SK-N-SH treated with all-trans-retinoic acid at 6 μM for 48 hours (cell line): ENCODE data around the gene GRAMD2B.
"Not testable (repeated sequence)": the region's sequence is repeated elsewhere in the genome, so short reads cannot be mapped to it uniquely, and the experiment has no call there.

Experiments used
- ATAC-seq: fragments of 200-7000 bp; cut with Tn5 transposase; 3 replicates; pipeline ENCODE4 v1.9.1; 2020; ENCODE audit warnings: mild to moderate bottlenecking, moderate library complexity
- ARNTL ChIP-seq: fragments of 450-650 bp; formaldehyde crosslinking; IDR thresholded peaks from 2 replicates; pipeline ENCODE4 v1.5.0; 2020; ENCODE audit warnings: low read depth, mild to moderate bottlenecking, moderate library complexity, borderline replicate concordance
- BACH2 ChIP-seq: fragments of 250-450 bp; sonication (Bioruptor Pico); IDR thresholded peaks from 2 replicates; pipeline ENCODE4 v1.9.0; 2021; ENCODE audit warnings: mild to moderate bottlenecking, borderline replicate concordance
- CSDC2 ChIP-seq: fragments of 250-450 bp; sonication (Bioruptor Pico); IDR thresholded peaks from 2 replicates; pipeline ENCODE4 v1.5.0; 2020; ENCODE audit warnings: mild to moderate bottlenecking, moderate library complexity
- CSRNP3 ChIP-seq: fragments of 250-450 bp; sonication (Bioruptor Pico); IDR thresholded peaks from 2 replicates; pipeline ENCODE4 v1.5.1; 2021; ENCODE audit warnings: mild to moderate bottlenecking, moderate library complexity
- ESRRG ChIP-seq: fragments of 250-450 bp; sonication (Bioruptor Pico); IDR thresholded peaks from 2 replicates; pipeline ENCODE4 v1.6.1; 2021; ENCODE audit warnings: mild to moderate bottlenecking
- GLIS3 ChIP-seq: fragments of 250-450 bp; sonication (Bioruptor Pico); IDR thresholded peaks from 2 replicates; pipeline ENCODE4 v1.5.0; 2020; ENCODE audit warnings: mild to moderate bottlenecking, moderate library complexity
- ISL1 ChIP-seq: fragments of 250-450 bp; sonication (Bioruptor Pico); IDR thresholded peaks from 2 replicates; pipeline ENCODE4 v2.1.2; 2022; ENCODE audit warnings: mild to moderate bottlenecking, moderate library complexity
- OSR1 ChIP-seq: fragments of 250-450 bp; sonication (Bioruptor Pico); IDR thresholded peaks from 2 replicates; pipeline ENCODE4 v1.8.0; 2022; ENCODE audit warnings: moderate library complexity, mild to moderate bottlenecking, inconsistent platforms
- PATZ1 ChIP-seq: fragments of 250-450 bp; sonication (Bioruptor Pico); IDR thresholded peaks from 2 replicates; pipeline ENCODE4 v1.8.0; 2020; ENCODE audit warnings: mild to moderate bottlenecking, moderate library complexity, borderline replicate concordance
- PPARA ChIP-seq: fragments of 250-450 bp; sonication (Bioruptor Pico); IDR thresholded peaks from 2 replicates; pipeline ENCODE4 v1.5.0; 2020; ENCODE audit warnings: mild to moderate bottlenecking, borderline replicate concordance
- RARB ChIP-seq: fragments of 250-450 bp; sonication (Bioruptor Pico); IDR thresholded peaks from 2 replicates; pipeline ENCODE4 v1.8.0; 2021; ENCODE audit warnings: mild to moderate bottlenecking, moderate library complexity
- SNAI2 ChIP-seq: fragments of 250-450 bp; sonication (Bioruptor Pico); IDR thresholded peaks from 2 replicates; pipeline ENCODE4 v1.5.0; 2020; ENCODE audit warnings: mild to moderate bottlenecking, moderate library complexity
- TCF4 ChIP-seq: fragments of 250-450 bp; sonication (Bioruptor Pico); IDR thresholded peaks from 2 replicates; pipeline ENCODE4 v1.8.0; 2021; ENCODE audit warnings: mild to moderate bottlenecking, moderate library complexity, borderline replicate concordance
- TOX ChIP-seq: fragments of 250-450 bp; sonication (Bioruptor Pico); IDR thresholded peaks from 2 replicates; pipeline ENCODE4 v1.8.0; 2021; ENCODE audit warnings: mild to moderate bottlenecking, moderate library complexity, borderline replicate concordance
- ZC3H10 ChIP-seq: fragments of 250-450 bp; sonication (Bioruptor Pico); IDR thresholded peaks from 2 replicates; pipeline ENCODE4 v1.5.1; 2021; ENCODE audit warnings: mild to moderate bottlenecking, moderate library complexity
- ZFP3 ChIP-seq: fragments of 250-450 bp; sonication (Bioruptor Pico); IDR thresholded peaks from 2 replicates; pipeline ENCODE4 v1.5.0; 2020; ENCODE audit warnings: mild to moderate bottlenecking, moderate library complexity
- ZFP30 ChIP-seq: fragments of 450-650 bp; formaldehyde crosslinking; IDR thresholded peaks from 2 replicates; pipeline ENCODE4 v1.5.0; 2022; ENCODE audit warnings: mild to moderate bottlenecking, moderate library complexity
- ZNF565 ChIP-seq: fragments of 450-650 bp; formaldehyde crosslinking; conservative IDR thresholded peaks from 2 replicates; pipeline ENCODE4 v1.5.0; 2020; ENCODE audit warnings: low read depth, mild to moderate bottlenecking, moderate library complexity
- ZNF70 ChIP-seq: fragments of 450-650 bp; formaldehyde crosslinking; IDR thresholded peaks from 2 replicates; pipeline ENCODE4 v1.5.0; 2020; ENCODE audit warnings: mild to moderate bottlenecking, moderate library complexity
- ZNF8 ChIP-seq: fragments of 450-650 bp; formaldehyde crosslinking; IDR thresholded peaks from 2 replicates; pipeline ENCODE4 v1.5.0; 2020; ENCODE audit warnings: mild to moderate bottlenecking, moderate library complexity
- TF ChIP-seq, protein P1 (sequence below): fragments of 250-450 bp; sonication (Bioruptor Pico); IDR thresholded peaks from 2 replicates; pipeline ENCODE4 v1.5.1; 2020; ENCODE audit warnings: low read depth, mild to moderate bottlenecking, moderate library complexity
- TF ChIP-seq, protein P2 (sequence below): fragments of 250-450 bp; sonication (Bioruptor Pico); IDR thresholded peaks from 2 replicates; pipeline ENCODE4 v1.8.0; 2021; ENCODE audit warnings: low read depth, mild to moderate bottlenecking, moderate library complexity, borderline replicate concordance

The GRAMD2B gene

DNA sequence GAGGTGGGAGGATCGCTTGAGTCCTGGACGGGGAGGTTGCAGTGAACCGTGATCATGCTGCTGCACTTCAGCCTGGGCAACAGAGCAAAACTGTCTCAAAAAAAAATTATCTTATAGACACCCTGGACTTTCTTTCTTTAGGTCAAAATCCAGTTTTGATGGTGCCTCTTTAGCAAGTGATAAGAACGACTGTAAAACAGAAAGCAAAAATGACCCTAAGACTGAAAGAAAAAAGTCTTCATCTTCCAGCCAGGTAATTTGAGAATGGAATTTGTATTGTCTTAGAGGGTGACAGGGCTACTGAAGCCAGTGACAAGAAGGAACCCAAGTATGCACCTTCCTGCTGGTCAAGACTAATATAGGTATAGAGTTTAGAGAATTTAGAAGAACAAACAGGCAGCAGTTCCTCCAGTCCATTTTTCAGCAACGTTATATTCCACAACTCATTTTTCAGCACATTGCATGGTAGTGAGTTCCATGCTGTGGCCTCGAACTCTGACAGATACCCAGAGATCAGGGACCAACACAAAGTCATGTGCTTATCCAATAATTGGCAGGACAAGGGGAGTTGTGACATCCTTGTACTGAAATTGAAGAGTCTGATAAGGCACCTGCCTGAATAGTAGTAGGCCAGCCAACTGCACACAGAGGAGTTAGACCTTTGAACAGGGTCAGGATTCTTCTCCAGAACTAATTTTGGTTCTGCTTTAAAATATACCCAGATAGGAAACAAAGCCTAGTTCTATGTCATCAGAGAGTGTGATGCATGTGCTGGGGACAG is 46.5 kb downstream of the GRAMD2B start:
- no peak for TF ChIP-seq RARB (CRISPR knock-in tag)
- TF ChIP-seq TCF4 (CRISPR knock-in tag), result no peak
- TF ChIP-seq, protein P1, sequence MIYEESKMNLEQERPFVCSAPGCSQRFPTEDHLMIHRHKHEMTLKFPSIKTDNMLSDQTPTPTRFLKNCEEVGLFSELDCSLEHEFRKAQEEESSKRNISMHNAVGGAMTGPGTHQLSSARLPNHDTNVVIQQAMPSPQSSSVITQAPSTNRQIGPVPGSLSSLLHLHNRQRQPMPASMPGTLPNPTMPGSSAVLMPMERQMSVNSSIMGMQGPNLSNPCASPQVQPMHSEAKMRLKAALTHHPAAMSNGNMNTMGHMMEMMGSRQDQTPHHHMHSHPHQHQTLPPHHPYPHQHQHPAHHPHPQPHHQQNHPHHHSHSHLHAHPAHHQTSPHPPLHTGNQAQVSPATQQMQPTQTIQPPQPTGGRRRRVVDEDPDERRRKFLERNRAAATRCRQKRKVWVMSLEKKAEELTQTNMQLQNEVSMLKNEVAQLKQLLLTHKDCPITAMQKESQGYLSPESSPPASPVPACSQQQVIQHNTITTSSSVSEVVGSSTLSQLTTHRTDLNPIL, result no peak
- no peak for TF ChIP-seq PPARA
- TF ChIP-seq ZC3H10 (CRISPR knock-in tag), result no peak
- TF ChIP-seq, protein P2, sequence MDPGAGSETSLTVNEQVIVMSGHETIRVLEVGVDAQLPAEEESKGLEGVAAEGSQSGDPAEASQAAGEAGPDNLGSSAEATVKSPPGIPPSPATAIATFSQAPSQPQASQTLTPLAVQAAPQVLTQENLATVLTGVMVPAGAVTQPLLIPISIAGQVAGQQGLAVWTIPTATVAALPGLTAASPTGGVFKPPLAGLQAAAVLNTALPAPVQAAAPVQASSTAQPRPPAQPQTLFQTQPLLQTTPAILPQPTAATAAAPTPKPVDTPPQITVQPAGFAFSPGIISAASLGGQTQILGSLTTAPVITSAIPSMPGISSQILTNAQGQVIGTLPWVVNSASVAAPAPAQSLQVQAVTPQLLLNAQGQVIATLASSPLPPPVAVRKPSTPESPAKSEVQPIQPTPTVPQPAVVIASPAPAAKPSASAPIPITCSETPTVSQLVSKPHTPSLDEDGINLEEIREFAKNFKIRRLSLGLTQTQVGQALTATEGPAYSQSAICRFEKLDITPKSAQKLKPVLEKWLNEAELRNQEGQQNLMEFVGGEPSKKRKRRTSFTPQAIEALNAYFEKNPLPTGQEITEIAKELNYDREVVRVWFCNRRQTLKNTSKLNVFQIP (CRISPR knock-in tag), result no peak
- no peak for TF ChIP-seq GLIS3 (CRISPR knock-in tag)
- TF ChIP-seq TOX (CRISPR knock-in tag), result no peak
- no peak for TF ChIP-seq ARNTL (CRISPR knock-in tag)
- TF ChIP-seq ESRRG (CRISPR knock-in tag), result no peak
- TF ChIP-seq CSDC2, result no peak
- TF ChIP-seq, all 23 proteins: peak for 0
- ATAC-seq, result no peak

DNA sequence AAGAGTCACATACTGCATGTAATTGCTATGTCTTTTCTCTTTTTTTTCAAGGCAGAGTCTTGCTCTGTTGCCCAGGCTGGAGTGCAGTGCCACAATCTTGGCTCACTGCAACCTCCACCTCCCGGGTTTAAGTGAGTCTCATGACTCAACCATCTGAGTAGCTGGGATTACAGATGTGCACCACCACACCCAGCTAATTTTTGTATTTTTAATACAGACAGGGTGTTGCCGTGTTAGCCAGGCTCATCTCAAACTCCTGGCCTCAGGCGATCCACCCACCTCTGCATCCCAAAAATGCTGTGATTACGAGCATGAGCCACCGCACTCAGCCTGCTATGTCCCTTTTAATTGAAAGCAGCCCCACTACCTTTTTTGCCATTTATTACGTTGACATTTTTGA is 47.3 kb downstream of the GRAMD2B start:
- not testable (repeated sequence) for ATAC-seq

DNA sequence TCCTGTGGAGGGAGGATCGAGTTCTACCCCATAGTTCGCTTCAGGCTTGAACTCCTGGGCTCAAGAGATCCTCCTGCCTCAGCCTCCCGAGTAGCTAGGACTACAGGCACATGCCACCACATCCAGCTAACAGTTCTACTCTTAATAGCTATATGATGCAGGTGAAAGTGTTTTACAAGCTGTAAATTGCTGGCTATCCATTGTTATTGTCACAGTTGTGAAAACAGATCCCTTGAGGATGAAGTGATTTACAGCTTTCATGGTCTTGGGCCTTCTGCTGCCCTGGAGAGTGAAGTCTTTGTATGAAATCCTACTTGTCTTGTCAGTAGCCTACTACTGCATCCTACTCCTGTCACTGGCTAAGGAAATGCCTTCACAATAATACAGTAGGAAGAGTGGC is 48.0 kb downstream of the GRAMD2B start:
- ATAC-seq, result peak; percentile 23; the same call in 2 of the 3 replicates
- TF ChIP-seq ZC3H10 (CRISPR knock-in tag), result no peak
- no peak for TF ChIP-seq ZFP30
- no peak for TF ChIP-seq ESRRG (CRISPR knock-in tag)
- TF ChIP-seq ISL1 (CRISPR knock-in tag), result no peak
- no peak for TF ChIP-seq OSR1 (CRISPR knock-in tag)
- no peak for TF ChIP-seq GLIS3 (CRISPR knock-in tag)
- no peak for TF ChIP-seq CSDC2
- TF ChIP-seq SNAI2 (CRISPR knock-in tag), result no peak
- TF ChIP-seq, protein P2 (CRISPR knock-in tag), result no peak
- TF ChIP-seq ZFP3 (CRISPR knock-in tag), result no peak
- TF ChIP-seq TCF4 (CRISPR knock-in tag), result no peak
- TF ChIP-seq ZNF565 (CRISPR knock-in tag), result no peak
- no peak for TF ChIP-seq PATZ1 (CRISPR knock-in tag)
- TF ChIP-seq BACH2 (CRISPR knock-in tag), result no peak
- no peak for TF ChIP-seq ZNF70
- TF ChIP-seq ZNF8 (CRISPR knock-in tag), result no peak
- no peak for TF ChIP-seq CSRNP3 (CRISPR knock-in tag)
- no peak for TF ChIP-seq ARNTL (CRISPR knock-in tag)
- TF ChIP-seq, all 23 proteins: peak for 0
